HG03565 (cell line): ENCODE measurements around the gene UPK1A.
A peak's percentile ranks its signal among the peaks of the same experiment; 100 is the strongest.
"Not testable (repeated sequence)": the region's sequence is repeated elsewhere in the genome, so short reads cannot be mapped to it uniquely, and the experiment has no call there.

Experiments
- ATAC-seq: cut with Tn5 transposase; IDR thresholded peaks from one replicate; pipeline ENCODE4 v1.9.1; 2021; ENCODE audit warnings: mild to moderate bottlenecking, moderate library complexity; ENCODE audit not compliant: unreplicated experiment

The UPK1A gene

DNA sequence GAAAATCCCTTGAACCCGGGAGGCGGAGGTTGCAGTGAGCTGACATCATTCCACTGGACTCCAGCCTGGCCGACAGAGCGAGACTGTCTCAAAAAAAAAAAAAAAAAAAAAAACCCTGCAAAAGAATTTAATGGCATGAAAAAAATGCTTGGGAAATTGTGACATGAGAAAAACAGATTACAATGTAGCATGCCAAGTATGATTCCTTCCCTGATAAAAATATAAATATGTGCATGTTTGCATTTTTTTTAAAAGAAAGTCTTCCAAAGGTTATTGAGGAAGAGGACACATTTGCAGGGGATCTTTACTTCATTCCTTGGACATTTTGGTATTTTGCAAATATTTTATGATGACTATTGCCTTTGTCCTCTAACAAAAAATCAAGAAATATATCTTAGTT lies 23.5 kb downstream of the UPK1A start:
- ATAC-seq: no peak

DNA sequence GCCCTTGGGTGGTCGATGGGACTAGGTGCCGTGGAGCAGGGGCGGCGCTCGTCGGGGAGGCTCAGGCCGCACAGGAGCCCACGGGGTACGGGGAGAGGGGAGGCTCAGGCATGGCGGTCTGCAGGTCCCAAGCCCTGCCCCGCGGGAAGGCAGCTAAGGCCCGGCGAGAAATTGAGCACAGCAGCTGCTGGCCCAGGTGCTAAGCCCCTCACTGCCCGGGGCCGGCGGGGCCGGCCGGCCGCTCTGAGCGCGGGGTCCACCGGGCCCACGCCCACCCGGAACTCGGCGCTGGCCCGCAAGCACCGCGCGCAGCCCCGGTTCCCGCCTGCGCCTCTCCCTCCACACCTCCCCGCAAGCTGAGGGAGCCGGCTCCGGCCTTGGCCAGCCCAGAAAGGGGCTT lies 24.8 kb downstream of the UPK1A start:
- not testable (repeated sequence) for ATAC-seq

GRCh38 chr19:35692010-35692409 lies 25.7 kb downstream of the UPK1A start:
- ATAC-seq: no peak

- ATAC-seq: no peak
Measured at GRCh38 chr19:35693422-35693821, 27.1 kb downstream of the UPK1A start.

DNA sequence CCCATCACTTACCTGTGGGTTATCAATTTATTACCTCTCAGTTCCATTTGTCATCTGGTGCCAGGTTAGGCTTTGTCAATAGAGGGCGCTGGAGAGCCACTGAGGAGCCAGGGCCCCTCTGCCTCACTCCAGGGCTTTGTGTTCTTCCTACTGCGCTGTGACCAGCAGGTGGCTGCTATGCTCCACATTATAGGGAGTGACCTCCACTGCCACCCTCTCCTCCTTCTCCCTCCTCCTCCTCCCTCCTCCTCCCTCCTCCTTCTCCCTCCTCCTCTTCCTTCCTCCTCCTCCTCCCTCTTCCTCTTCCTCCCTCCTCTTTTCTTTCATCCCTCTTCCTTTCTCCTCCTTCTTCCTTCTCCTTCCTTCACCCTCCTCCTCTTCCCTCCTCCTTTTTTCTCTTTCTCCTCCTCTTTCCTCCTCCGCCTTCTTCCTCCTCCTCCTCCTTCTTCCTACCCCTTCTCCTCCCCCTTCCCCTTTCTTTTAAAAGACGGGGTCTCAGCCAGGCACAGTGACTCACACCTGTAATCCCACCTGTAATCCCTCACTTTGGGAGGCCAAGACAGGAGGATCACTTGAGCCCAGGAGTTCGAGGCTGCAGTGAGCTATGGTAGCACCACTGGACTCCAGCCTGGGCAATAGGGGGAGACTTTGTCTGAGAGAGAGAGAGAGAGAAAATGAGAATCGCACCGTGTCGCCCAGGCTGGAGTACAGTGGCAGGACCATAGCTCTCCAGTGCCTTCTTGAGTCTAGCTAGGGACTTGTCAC lies 27.7 kb downstream of the UPK1A start:
- ATAC-seq: peak; percentile 69

GRCh38 chr19:35695895-35696422 lies 29.6 kb downstream of the UPK1A start:
- no peak for ATAC-seq

- no peak for ATAC-seq
Measured at GRCh38 chr19:35696835-35697234, 30.5 kb downstream of the UPK1A start.

- peak; percentile 92 for ATAC-seq
Measured at GRCh38 chr19:35702223-35703012, 36.1 kb downstream of the UPK1A start.

- no peak for ATAC-seq
Measured at GRCh38 chr19:35703343-35703742, 37.0 kb downstream of the UPK1A start.

GRCh38 chr19:35704218-35704617 lies 37.9 kb downstream of the UPK1A start, which contains the start of gene ZBTB32:
Gene ZBTB32 (plus strand): TSS chr19:35704558. CDS start chr19:35714627, 10,069 bp downstream.
- no peak for ATAC-seq

- no peak for ATAC-seq
Measured at GRCh38 chr19:35708391-35708790, 42.1 kb downstream of the UPK1A start.

GRCh38 chr19:35710784-35711723 lies 44.7 kb downstream of the UPK1A start:
- peak; percentile 24 for ATAC-seq

GRCh38 chr19:35712567-35713505 lies 46.5 kb downstream of the UPK1A start:
- ATAC-seq: no peak

DNA sequence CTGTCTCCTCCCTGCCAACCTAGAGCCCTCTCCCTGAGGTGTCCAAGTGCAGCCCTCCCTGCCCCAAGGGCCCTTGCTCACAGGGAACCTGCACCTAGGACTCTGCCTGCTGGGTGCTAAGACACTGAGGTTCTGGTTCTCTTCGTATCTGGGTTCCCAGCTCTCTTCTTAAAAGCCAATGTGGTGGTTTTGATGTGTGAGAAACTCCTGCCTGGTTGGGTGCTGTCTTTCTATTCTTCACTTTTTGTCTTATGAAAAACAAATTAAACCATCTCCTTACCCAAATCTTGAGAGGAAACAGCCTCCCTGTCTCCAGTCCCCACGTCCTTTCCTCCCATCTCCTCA lies 47.2 kb downstream of the UPK1A start:
- ATAC-seq: no peak

- ATAC-seq: no peak
Measured at GRCh38 chr19:35713904-35714495, 47.7 kb downstream of the UPK1A start.

- ATAC-seq: no peak
Measured at GRCh38 chr19:35714601-35715354, 48.5 kb downstream of the UPK1A start.

GRCh38 chr19:35715355-35715809 lies 49.1 kb downstream of the UPK1A start:
- ATAC-seq: no peak

- ATAC-seq: no peak
Measured at GRCh38 chr19:35715981-35716800, 49.9 kb downstream of the UPK1A start.
